Inferior parietal cortex (tissue), 1 donor: ENCODE data around the gene COP1.

Experiments used
- DNase-seq: peaks from one replicate; pipeline ENCODE4 v3.0.0-alpha.2; 2016; ENCODE audit errors: extremely low spot score

Gene COP1

DNA sequence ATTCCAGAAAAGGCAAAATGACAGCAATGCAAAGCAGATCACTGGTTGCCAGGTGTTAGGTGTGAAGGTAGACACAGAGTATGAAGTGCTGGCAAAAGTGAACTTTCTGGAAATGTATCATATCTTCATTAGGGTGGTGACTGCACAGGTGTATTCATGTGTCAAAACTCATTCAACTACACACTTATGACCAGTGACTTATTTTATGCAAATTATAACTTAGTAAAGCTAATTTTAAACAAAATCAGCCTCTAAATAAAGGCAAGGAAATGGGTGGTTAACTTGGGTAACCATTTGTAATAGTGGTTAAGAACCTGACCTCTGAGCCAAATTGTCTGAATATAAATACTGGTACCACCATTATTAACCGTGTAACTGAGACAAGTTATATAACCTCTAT, 7.4 kb downstream of the COP1 start:
- DNase-seq, result no peak

DNA sequence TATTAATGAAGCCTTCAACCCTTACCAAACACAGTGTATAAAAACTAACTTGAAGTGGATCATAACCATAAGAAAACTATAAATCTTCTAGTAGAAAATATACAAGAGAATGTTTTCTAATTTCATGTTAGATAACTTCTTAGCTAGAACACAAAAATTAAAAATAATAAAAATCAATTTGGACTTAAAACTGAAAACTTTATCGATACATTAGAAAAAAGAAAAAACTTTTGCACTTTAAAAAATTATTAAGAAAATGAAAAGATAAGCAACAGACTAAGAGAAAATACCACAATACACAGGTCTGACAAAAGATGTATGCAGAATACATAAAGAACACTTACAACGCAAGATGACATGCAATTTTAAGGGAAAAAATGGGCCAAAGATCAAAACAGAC, 8.7 kb downstream of the COP1 start:
- no peak for DNase-seq

DNA sequence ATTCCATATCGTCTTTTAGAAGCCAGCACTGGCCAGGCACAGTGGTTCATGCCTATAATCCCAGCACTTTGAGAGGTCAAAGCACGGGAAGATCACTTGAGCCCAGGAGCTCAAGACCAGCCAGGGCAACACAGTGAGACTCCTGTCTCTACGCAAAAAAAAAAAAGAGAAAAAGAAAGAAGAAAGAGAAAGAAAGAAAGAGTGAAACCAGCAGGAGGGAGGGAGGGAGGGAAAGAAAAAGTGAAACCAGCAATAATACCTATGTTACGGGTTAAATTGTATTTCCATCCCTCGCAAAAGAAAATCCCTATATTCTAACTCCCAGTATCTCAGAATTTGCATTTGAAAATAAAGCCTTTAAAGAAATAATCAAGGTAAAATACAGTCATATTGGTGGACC, 10.4 kb downstream of the COP1 start:
- DNase-seq, result no peak

DNA sequence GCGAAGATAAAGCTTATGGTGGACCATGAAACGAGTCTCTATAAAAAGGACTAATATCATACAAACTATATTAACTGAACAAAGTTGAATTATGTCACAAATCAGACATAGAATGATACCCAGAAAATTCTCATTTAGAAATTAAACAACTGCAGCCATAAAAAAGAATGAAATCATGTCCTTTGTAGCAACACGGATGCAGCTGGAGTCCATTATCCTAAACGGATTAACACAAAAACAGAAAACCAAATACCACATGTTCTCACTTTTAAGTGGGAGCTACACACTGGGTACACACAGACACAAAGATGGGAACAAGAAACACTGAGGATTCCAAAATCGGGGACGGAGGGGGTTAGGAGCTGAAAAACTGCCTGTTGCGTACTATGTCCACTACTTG, 11.5 kb downstream of the COP1 start:
- no peak for DNase-seq

DNA sequence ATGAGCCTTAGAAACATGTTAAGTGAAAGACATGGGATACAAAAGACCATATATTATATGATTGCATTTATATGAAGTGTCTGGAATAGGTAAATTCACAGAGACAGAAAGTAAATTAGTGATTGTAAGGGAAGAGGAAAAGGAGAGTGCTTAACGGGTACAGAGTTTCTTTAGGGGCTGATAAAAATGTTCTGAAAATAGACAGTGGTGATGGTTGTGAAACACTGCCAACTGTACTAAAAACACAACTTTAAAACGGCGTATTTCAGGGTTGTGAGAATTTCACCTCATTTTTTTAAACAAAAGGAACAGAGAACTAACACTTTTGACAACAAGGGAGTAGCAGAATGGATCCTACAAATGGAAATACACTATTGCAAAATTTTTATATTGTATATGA, 13.4 kb downstream of the COP1 start:
- no peak for DNase-seq

DNA sequence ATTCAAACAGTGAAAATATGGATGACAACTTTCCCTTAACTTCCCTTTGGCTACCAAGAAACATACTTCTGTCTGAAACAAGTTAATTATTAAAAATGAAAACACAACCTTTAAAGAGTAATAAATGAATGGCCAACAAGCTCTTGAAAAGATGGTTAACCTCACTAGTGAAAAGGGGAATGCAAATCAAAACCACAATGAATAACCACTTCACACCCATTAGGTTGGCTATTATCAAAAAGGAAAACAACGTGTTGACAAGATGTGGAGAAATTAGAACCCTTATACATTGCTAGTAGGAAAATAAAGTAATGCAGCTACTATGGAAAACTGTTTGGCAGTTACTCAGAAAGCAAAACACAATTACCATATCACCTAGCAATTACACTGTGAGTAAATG, 14.1 kb downstream of the COP1 start:
- no peak for DNase-seq

DNA sequence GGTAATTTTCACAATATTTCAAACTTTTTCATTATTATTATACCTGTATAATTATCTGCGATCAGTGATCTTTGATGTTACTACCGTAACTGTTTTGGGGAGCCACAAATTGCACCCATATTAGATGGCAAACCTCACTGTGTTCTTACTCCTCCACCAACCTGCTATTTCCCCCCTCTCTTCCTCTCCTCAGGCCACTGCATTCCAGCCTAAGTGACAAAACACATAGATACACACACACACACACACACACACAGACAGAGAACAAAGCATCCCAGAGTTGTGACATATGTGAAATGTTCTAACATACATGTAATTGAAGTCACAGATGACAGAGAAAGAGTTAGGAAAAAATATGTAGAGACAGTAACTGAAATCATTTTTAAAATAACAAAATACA, 18.5 kb downstream of the COP1 start:
- DNase-seq, result no peak

DNA sequence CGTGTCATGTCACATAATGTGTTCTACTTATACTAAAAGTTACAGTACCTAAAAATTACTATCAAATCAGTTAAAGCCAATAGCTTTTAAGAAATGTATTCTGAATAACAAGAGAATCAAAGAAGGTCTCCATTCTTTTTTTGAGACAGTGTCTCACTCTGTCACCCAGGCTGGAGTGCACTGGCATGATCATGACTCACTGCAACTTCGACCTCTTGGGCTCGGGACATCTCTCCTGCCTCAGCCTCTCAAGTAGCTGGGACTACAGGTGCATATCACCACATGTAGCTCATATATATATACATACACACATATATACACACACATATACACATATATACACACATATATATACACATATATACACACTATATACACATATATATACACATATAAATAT, 20.1 kb downstream of the COP1 start:
- DNase-seq, result no peak

DNA sequence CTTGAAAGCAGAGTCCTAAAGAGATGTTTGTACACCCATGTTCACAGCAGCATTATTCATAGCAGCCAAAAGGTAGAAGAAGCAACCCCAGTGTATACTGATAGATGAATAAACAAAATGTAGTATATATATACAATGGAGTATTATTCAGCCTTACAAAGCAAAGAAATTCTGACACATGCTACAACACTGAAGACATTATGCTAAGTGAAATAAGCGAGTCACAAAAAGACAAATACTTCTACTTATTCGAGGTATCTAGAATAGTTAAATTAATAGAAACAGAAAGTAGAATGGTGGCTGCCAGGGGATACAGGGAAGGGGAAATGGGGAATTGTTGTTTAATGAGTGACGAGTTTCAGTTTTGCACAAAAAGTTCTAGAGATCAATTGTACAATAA, 23.5 kb downstream of the COP1 start:
- DNase-seq, result no peak

DNA sequence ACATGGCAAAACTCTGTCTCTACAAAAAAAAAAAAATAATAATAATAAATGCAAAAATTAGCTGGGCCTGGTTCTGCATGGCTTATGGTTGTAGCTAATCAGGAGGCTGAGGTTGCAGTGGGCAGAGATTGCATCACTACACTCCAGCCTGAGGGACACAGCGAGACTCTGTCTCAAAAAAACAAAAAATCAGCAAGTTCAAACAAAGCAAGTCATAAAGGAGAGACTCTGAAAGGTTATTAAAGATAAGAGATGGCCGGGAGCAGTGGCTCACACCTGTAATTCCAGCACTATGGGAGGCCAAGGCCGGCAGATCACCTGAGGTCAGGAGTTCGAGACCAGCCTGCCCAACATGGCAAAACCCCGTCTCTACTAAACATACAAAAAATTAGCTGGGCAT, 28.8 kb downstream of the COP1 start:
- DNase-seq, result no peak

DNA sequence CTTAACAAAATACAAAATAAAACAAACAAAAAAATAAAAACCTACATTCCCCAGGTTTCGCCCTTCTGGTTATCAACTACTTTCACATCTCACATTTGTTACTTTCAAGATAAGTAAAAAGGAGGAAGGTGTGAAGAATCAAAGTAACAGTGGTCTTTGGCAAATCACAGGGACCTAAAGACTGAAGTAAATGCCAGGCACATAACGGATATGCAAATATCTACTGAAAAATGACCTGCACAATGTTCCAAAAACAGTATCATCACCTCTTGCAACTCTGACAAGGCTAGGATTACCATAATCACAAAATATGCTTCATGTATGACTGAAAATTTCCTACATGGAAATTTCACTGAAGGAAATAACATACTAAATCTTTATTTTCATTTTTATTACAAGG, 29.3 kb downstream of the COP1 start:
- DNase-seq, result no peak

DNA sequence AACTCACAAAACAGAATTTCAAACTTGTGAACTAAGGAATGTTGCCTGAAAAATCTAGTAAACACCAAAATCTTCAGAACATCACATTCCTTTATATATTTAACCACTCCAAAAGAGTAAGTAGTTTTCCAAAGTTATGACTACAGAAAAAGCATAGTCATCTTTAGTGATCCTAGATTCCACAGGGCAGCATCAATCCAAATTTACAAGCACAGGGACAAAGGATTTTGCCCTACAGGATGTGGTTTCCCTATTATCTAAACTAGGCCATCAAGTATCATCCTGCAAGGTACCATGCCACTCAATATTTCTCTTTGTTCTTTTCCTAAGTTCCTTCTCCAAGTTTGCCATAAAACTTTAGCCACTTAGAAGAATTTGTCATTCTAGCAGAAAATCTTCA, 33.0 kb downstream of the COP1 start:
- DNase-seq, result no peak

DNA sequence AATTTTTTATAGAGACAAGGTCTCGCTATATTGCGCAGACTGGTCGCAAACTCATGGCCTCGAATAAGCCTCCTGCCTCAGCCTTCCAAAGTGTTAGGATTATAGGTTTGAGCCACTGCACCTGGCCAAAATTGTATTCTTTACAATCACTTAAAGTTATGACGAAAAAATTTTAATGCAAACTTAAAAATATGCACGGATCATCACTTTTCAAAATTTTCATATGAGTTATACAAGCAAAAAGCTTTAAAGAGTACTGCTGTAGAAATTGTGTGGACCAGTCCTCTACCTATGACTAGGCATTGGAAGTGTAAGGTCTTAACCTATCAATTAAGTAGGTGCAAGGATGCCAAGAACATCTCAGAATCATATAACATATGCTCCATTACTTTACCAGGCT, 34.9 kb downstream of the COP1 start:
- no peak for DNase-seq

DNA sequence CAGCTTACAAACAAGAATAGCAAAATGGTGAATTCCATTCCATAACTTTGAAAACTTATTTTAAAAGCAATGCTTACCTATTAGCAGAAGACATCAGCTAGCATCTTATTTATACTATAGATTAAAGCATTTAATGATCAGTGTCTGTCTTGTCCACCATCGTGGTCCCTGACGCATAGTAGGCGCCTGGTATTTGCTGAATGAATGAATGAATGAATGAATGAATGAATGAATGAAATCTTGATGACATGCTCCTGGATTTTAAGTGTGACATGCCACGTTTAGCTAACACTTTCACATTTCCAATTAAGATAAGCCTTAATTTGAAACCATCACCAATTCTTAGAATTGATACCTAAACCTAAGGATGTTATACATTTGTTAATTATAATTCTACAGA, 39.9 kb downstream of the COP1 start:
- no peak for DNase-seq

DNA sequence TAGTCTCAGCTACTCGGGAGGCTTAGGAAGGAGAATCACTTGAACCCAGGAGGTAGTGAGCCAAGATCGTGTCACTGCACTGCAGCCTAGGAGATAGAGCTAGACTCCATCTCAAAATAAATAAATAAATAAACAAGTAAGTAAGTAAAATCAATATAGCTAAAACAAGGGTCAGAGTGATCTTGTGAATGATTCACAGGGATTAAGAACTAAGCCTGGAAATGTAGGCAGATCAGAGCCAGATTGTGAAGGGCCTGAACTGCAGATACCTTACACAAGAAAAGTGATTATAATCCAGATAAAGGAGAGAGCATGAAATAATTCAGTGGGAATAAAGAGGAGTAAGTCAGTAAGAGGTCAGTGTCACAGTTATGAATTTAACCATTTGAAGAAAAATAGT, 41.5 kb downstream of the COP1 start:
- no peak for DNase-seq

DNA sequence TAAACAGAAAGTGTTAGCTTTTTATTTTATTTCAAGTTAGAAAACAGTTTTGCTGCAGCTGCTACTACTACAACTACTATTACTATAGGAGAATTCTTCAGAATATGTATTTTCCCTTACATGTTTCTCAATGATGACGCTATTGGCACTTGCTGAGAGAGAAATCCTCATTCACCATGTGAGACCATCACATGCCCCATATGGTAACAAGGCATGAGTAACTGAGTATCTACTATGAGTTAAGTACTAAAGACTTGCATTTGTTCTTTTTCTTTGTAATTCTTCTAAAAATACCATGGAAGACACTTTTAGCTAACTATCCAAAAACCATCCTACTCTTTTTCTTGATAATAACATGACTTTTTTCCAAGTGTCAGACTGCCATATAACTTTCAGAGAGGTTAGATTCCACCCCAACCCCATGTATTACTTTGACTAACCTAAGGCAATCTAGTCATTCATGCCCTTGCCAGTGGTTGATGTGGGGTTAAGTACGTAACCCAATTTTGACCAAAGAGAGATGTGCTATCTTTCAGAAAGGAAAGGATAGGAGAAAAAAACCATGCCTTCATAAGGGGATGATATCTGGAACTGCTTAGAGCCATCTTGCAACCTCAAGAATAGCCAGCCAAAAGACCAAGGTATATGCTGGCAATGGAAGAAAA, 42.9 kb downstream of the COP1 start:
- no peak for DNase-seq

DNA sequence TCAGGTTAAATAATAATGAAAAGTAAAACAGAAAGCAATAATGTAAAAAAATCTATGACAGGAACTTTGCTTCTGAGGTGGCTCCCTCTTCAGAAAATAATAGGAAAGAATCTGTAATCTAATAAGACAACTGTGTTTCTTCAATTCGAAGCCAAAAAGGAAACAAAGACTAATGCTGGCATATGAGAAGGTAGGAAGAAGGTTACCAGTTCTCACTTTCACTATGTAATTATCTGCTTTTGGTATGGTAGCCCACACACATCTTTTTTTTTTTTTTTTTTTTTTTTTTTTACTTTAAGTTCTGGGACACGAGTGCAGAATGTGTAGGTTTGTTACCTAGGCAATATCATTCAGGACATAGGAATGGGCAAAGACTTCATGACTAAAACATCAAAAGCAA, 47.1 kb downstream of the COP1 start:
- DNase-seq, result no peak

DNA sequence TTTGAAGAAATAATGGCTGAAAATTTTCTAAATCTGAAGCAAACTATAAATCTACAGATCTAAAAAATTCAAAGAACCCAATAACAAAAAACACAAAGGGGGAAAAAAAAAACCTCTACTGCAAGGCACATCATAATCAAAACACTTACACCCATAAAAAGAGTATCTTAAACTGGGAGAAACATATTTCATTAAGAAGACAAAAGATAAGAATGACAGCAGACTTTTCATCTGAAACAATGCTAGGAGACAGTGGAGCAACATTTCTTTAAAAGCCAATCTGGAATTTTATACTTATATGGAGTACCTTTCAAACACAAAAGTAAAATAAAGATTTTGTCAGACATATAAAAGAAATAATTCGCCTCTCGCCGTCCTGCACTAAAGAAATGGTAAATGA, 49.1 kb downstream of the COP1 start:
- no peak for DNase-seq

DNA sequence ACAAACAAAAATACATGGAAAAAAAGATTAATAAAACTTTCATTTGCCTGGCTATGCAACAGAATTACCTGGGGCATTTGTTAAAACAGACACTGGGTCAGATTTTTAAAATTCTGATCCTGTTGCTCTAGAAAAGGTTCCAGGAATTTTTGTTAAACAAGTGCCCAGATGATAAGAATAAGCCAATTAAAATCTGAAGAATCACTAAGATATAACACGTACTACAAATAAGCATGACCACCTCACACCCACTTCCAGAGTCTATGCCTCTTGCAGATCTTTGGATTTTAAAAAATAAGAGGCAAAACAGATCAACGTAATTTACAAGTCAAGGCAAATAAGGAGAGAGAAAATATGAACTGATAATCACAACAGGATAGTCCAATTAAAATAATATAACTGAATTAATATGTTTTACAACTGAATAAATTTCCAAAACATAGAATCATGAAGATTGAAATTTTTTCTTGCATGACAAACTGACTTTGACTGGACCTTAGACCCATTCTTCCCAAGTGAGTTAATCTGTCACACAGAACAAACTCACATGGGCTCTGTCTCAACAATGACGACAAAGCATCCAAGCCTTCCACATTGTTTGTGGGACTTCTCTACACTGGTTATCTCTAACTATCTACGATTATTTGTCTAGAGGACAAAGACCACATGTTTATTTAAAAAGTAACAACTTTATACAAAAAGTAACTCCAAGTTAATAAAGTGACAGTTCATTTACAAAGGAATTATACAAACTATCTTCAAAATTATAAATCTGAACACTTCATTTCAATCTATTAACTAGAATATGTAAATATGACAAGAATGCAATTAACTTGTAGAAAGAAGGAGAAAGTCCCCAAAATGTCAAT, 56.9 kb downstream of the COP1 start:
- no peak for DNase-seq

DNA sequence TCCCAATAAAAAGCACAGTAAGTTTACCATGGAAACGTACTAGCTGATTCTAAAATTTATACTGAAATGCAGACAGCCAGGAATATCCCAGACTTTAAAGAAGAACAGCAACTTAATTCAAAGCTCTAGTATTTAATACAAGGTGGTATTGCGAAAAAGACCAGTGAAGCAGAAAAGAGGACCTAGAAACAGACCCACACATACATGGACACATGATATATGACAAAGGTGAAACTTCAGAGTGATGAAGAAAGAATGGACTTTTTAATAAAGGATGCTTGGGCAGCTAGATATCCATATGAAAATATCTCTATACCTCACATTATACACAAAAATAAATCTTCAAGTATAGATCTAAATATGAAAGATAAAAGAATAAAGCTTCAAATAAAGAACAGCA, 62.6 kb downstream of the COP1 start:
- no peak for DNase-seq

DNA sequence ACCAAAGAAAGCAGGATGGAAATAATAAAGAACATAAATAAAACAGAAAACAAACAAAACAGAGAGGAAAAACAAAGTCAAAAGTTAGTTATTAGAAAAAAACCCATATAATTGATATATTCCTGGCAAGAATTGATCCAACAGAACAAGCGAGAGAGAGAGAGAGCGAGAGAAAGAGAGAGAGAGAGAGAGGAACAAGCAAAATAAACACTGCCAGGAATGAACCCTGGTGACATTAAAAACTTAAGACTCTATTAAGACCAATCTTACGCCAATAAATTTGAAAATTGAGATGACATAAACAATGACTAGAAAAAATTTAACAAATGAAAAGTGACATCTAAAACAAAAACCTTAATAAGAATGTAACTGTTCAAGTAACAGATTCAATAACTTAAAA, 64.1 kb downstream of the COP1 start:
- no peak for DNase-seq

DNA sequence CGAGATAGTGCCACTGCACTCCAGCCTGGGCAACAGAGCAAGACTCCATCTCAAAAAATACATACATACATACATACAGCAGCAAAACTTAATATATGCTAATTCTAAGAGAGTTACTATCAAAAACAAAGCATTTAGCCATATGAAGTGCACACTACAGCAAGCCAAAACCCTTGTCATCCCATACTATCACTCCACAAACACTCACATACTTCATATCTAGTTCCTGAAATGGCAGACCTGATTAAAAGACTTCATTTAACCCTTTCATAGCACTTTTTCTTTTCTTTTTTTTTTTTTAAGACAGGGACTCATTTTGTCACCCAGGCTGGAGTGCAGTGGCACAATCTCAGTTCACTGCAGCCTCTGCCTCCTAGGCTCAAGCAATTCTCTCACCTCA, 65.6 kb downstream of the COP1 start:
- DNase-seq, result no peak

DNA sequence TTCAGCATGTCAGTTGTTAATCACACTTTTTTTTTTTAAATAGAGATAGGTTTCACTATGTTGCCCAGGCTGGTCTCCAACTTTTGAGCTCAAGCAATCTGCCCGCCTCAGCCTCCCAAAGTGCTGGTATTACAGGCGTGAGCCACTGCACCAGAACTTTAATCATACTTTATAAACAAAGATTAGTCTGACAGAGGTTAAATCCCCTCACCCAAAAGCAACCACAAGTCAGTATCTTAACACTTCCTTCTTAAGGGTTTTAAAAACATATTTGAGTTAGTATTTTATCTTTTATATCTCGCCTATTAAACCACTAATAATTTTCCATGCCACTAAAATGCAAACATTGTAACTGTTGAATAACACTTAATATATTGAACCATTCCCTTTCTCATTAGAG, 70.2 kb downstream of the COP1 start:
- no peak for DNase-seq

DNA sequence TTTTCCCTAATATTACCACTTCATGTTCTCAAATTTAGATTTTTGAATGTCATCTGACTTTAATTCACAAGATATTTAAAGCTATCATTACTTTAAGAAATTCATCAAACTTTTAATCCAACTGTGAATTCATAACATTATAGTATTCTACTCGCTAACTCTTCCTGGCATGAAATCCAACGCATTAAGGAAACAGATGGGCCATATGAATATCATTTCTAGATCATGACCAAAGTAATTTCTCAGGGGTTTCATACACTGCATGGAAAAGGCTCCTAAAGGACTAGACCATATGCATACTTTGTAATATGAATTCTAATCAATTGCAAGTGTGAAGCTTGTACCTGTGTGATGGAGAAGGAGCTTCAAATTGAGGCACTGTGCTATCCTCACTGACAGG, 72.4 kb downstream of the COP1 start:
- no peak for DNase-seq
